ENCODE results near the gene CRYBG3. TPM values are rescaled to one million over a fixed set of nuclear protein-coding genes. Genes with fewer than 3 reads are reported as not detected.

CRYBG3 gene
- total RNA-seq, 6 donors from 2014 or later = 19.7 to 32.7 (median 26.6) TPM

GRCh38 chr3:97910931-97911351 is 89.1 kb downstream of the CRYBG3 start:
- Histone ChIP-seq H3K9me3 (no peaks in the 10 kb centered on the region), H3K4me3 (peak overlapping the region in 1 of 4 donors; percentile 11), H3K36me3 (peaks cover 0 to 35% (median 3%) of the 10 kb centered on the region in 4 donors), H3K4me1 (peaks cover 6 to 12% (median 9%) of the 10 kb centered on the region in 4 donors), H3K27me3 (no peaks in the 10 kb centered on the region), H3K27ac (peak overlapping the region in 2 of 4 donors; percentile 37 to 40)
- ATAC-seq (ENCODE audit: low FRiP score in 2 of 2) = peak in 1 of 2 donors; percentile 61
- TF ChIP-seq EP300 (IDR thresholded peaks at IDR 0.05) (no peak), CTCF (IDR thresholded peaks at IDR 0.05) (no peak)
- no peak for DNase-seq
- 40 to 63% methylated on average over 3 of the region's 3 CpGs for WGBS, 2 donors

GRCh38 chr3:97911459-97911858 is 89.6 kb downstream of the CRYBG3 start:
- H3K9me3 ChIP-seq = no peaks in the 10 kb centered on the region
- ATAC-seq (ENCODE audit: low FRiP score in 2 of 2) (no peak), DNase-seq (no peak)
- H3K27me3 ChIP-seq = no peaks in the 10 kb centered on the region
- H3K27ac ChIP-seq = peak overlapping the region in 1 of 4 donors; percentile 14
- H3K4me1 ChIP-seq = peaks cover 6 to 12% (median 9%) of the 10 kb centered on the region in 4 donors
- H3K4me3 ChIP-seq = no peak overlapping the region
- WGBS, 2 donors = 82 to 84% methylated on average over 3 of the region's 3 CpGs
- TF ChIP-seq EP300 (IDR thresholded peaks at IDR 0.05) (no peak), POLR2A (IDR thresholded peaks at IDR 0.05) (no peak), POLR2AphosphoS5 (IDR thresholded peaks at IDR 0.05) (no peak), CTCF (IDR thresholded peaks at IDR 0.05) (no peak)
- peaks cover 0 to 39% (median 4%) of the 10 kb centered on the region in 4 donors for H3K36me3 ChIP-seq

GRCh38 chr3:97914388-97914787 is 92.6 kb downstream of the CRYBG3 start:
- 85 to 89% methylated on average over 2 of the region's 2 CpGs for WGBS, 2 donors
- peaks cover 0 to 47% (median 5%) of the 10 kb centered on the region in 4 donors for H3K36me3 ChIP-seq
- no peak overlapping the region for H3K27ac ChIP-seq
- TF ChIP-seq POLR2A (IDR thresholded peaks at IDR 0.05) (no peak), CTCF (IDR thresholded peaks at IDR 0.05) (no peak), POLR2AphosphoS5 (IDR thresholded peaks at IDR 0.05) (no peak), EP300 (IDR thresholded peaks at IDR 0.05) (no peak)
- no peaks in the 10 kb centered on the region for H3K27me3 ChIP-seq
- ATAC-seq (ENCODE audit: low FRiP score in 2 of 2) = no peak
- H3K4me1 ChIP-seq = peaks cover 6 to 18% (median 10%) of the 10 kb centered on the region in 4 donors
- no peak for DNase-seq
- H3K4me3 ChIP-seq = no peak overlapping the region
- H3K9me3 ChIP-seq = no peaks in the 10 kb centered on the region

- Histone ChIP-seq H3K4me1 (peaks cover 0 to 7% (median 0%) of the 10 kb centered on the region in 4 donors), H3K27ac (no peak overlapping the region), H3K9me3 (no peaks in the 10 kb centered on the region), H3K27me3 (no peaks in the 10 kb centered on the region), H3K4me3 (no peak overlapping the region), H3K36me3 (peaks cover 0 to 47% (median 5%) of the 10 kb centered on the region in 4 donors)
- TF ChIP-seq POLR2A (IDR thresholded peaks at IDR 0.05) = no peak
- no peak for TF ChIP-seq POLR2AphosphoS5 (IDR thresholded peaks at IDR 0.05)
- ATAC-seq (ENCODE audit: low FRiP score in 2 of 2) (no peak), DNase-seq (no peak)
Observed at GRCh38 chr3:97916576-97916975, 94.8 kb downstream of the CRYBG3 start.

GRCh38 chr3:97917813-97918536 is 96.2 kb downstream of the CRYBG3 start:
- H3K36me3 ChIP-seq = peaks cover 0 to 45% (median 5%) of the 10 kb centered on the region in 4 donors
- ATAC-seq (ENCODE audit: low FRiP score in 2 of 2) (peak in 1 of 2 donors; percentile 14), DNase-seq (no peak)

More at GRCh38 chr3:97917813-97918536, 96.2 kb downstream of the CRYBG3 start:
- Histone ChIP-seq H3K27ac (no peak overlapping the region), H3K4me3 (no peak overlapping the region), H3K9me3 (no peaks in the 10 kb centered on the region), H3K27me3 (no peaks in the 10 kb centered on the region), H3K4me1 (peaks cover 0 to 7% (median 0%) of the 10 kb centered on the region in 4 donors)
- no peak for TF ChIP-seq POLR2AphosphoS5 (IDR thresholded peaks at IDR 0.05)
- no peak for TF ChIP-seq CTCF (IDR thresholded peaks at IDR 0.05)
- TF ChIP-seq POLR2A (IDR thresholded peaks at IDR 0.05) = no peak
- no peak for TF ChIP-seq EP300 (IDR thresholded peaks at IDR 0.05)
- 55 to 58% methylated on average over 3 of the region's 3 CpGs for WGBS, 2 donors

Measured in upper lobe of left lung (tissue), 6 donors.